HepG2 (cell line): ENCODE results near the gene SYTL2. TPM values are rescaled to one million over a fixed set of nuclear protein-coding genes. Genes with fewer than 3 reads are reported as not detected.

Source experiments
- CBFB ChIP-seq: sonication (generic); formaldehyde crosslinking; IDR thresholded peaks from 2 replicates; pipeline ENCODE4 v1.4.0; 2020; ENCODE audit warnings: missing genetic modification reagents
- ESRRA ChIP-seq: sonication (generic); formaldehyde crosslinking; IDR thresholded peaks from 2 replicates; pipeline ENCODE4 v1.5.1; 2020; ENCODE audit warnings: mild to moderate bottlenecking, low read depth, missing genetic modification reagents
- GMEB2 ChIP-seq: IDR thresholded peaks from 2 replicates; pipeline ENCODE4 v1.6.1; 2016; ENCODE audit warnings: missing biosample characterization, missing genetic modification reagents, low read depth
- HIC2 ChIP-seq: sonication (generic); formaldehyde crosslinking; IDR thresholded peaks from 2 replicates; pipeline ENCODE4 v1.9.0; 2022; ENCODE audit warnings: low read depth, missing genetic modification reagents
- JARID2 ChIP-seq: sonication (generic); formaldehyde crosslinking; IDR thresholded peaks from 2 replicates; pipeline ENCODE4 v1.8.1; 2023; ENCODE audit warnings: missing genetic modification reagents, inconsistent platforms; ENCODE audit not compliant: insufficient replicate concordance
- MAZ ChIP-seq, 2 experiments: sonication (generic) in 1 of 2; formaldehyde crosslinking in 1 of 2; IDR thresholded peaks; 2 replicates each; pipeline versions ENCODE4 v1.5.0 to v1.6.1; 2012 to 2020; ENCODE audit warnings: low read depth in 2 of 2, mild to moderate bottlenecking in 2 of 2, borderline replicate concordance in 1 of 2, improper control_type of control experiment in 1 of 2, low read length in 1 of 2, missing genetic modification reagents in 1 of 2, moderate library complexity in 1 of 2
- NFATC3 ChIP-seq: sonication (generic); formaldehyde crosslinking; IDR thresholded peaks from 2 replicates; pipeline ENCODE4 v1.5.1; 2020; ENCODE audit warnings: mild to moderate bottlenecking, missing genetic modification reagents
- NR2F1 ChIP-seq, 2 experiments: fragments of 450-650 bp in 1 of 2; formaldehyde crosslinking in 1 of 2; IDR thresholded peaks; 2 replicates each; pipeline versions ENCODE4 v1.5.0 to v1.6.1; 2016 to 2020; ENCODE audit warnings: mild to moderate bottlenecking in 1 of 2, missing compliant biosample characterization in 1 of 2, missing genetic modification reagents in 1 of 2, moderate library complexity in 1 of 2
- PHF21A ChIP-seq: sonication (generic); formaldehyde crosslinking; IDR thresholded peaks from 2 replicates; pipeline ENCODE4 v1.5.0; 2020; ENCODE audit warnings: mild to moderate bottlenecking, missing genetic modification reagents
- POGZ ChIP-seq: sonication (generic); formaldehyde crosslinking; IDR thresholded peaks from 2 replicates; pipeline ENCODE4 v1.4.0; 2020; ENCODE audit warnings: mild to moderate bottlenecking, missing genetic modification reagents
- RERE ChIP-seq: IDR thresholded peaks from 2 replicates; pipeline ENCODE4 v1.6.1; 2016; ENCODE audit warnings: low read depth, missing genetic modification reagents, missing compliant biosample characterization
- SMAD9 ChIP-seq: sonication (generic); formaldehyde crosslinking; IDR thresholded peaks from 2 replicates; pipeline ENCODE4 v1.5.1; 2020; ENCODE audit warnings: mild to moderate bottlenecking, missing genetic modification reagents
- STAG1 ChIP-seq: sonication (generic); formaldehyde crosslinking; IDR thresholded peaks from 2 replicates; pipeline ENCODE4 v1.4.0; 2020; ENCODE audit warnings: missing genetic modification reagents
- ZNF263 ChIP-seq: sonication (generic); formaldehyde crosslinking; IDR thresholded peaks from 2 replicates; pipeline ENCODE4 v1.4.0; 2020; ENCODE audit warnings: missing genetic modification reagents
- ZNF570 ChIP-seq: sonication (generic); formaldehyde crosslinking; IDR thresholded peaks from 2 replicates; pipeline ENCODE4 v1.4.0; 2020; ENCODE audit warnings: mild to moderate bottlenecking, missing genetic modification reagents, borderline replicate concordance
- ZNF773 ChIP-seq: sonication (generic); formaldehyde crosslinking; IDR thresholded peaks from 2 replicates; pipeline ENCODE4 v1.4.0; 2020; ENCODE audit warnings: missing genetic modification reagents, borderline replicate concordance
- ZSCAN12 ChIP-seq: sonication (generic); formaldehyde crosslinking; IDR thresholded peaks from 2 replicates; pipeline ENCODE4 v1.9.0; 2021; ENCODE audit warnings: mild to moderate bottlenecking, missing genetic modification reagents
- ZSCAN20 ChIP-seq: sonication (generic); formaldehyde crosslinking; IDR thresholded peaks from 2 replicates; pipeline ENCODE4 v1.4.0; 2020; ENCODE audit warnings: missing genetic modification reagents, mild to moderate bottlenecking, borderline replicate concordance
- ZSCAN25 ChIP-seq: sonication (generic); formaldehyde crosslinking; IDR thresholded peaks from 2 replicates; pipeline ENCODE4 v1.8.0; 2022; ENCODE audit warnings: mild to moderate bottlenecking, missing genetic modification reagents
- polyA plus RNA-seq, 8 experiments: library from polyadenylated mRNA; depleted of rRNA in 3 of 8; stranded (reverse) in 7 of 8; unstranded in 1 of 8; fragments of >200 nt; fragmentation: Illumina TruSeq in 4 of 8; extraction: Trizol in 4 of 8; gene quantifications; 2 replicates each; pipeline versions ENCODE4 v1.2.1 to v1.2.3, GENCODE V29; 2011 to 2016; ENCODE audit warnings: low read depth in 4 of 8, missing spikeins in 1 of 8, mixed read lengths in 1 of 8; ENCODE audit not compliant: insufficient read depth in 1 of 8
- total RNA-seq, 5 experiments: library from RNA; depleted of rRNA; stranded (reverse); fragments of >200 nt; fragmentation: Illumina TruSeq; extraction: Trizol; gene quantifications; 2 replicates each; pipeline ENCODE4 v1.2.3, GENCODE V29; 2016; ENCODE audit warnings: low read depth in 1 of 5

SYTL2 gene
- total and polyA plus RNA-seq, 2 of the 13 experiments (the other 11 are each of a cell fraction or from before 2014, with no cell fraction given), result 0.77 to 0.90 TPM

GRCh38 chr11:85664615-85665481, 146.1 kb downstream of the SYTL2 start, which contains the start of gene CREBZF (continued):
- TF ChIP-seq ZNF570 (CRISPR knock-in tag), result 0 out of 2 replicates have a peak, but pooled peaks have one; percentile 76
- TF ChIP-seq HIC2 (CRISPR knock-in tag), result no peak
- TF ChIP-seq MAZ (IDR thresholded peaks at IDR 0.05; ENCODE audit: borderline replicate concordance, low read depth, low read length), result no peak
- TF ChIP-seq MAZ (CRISPR knock-in tag; IDR thresholded peaks at IDR 0.05; ENCODE audit: low read depth), result peak; percentile 37
- no peak for TF ChIP-seq RERE (CRISPR knock-in tag)
- TF ChIP-seq ZSCAN12 (CRISPR knock-in tag), result 0 out of 2 replicates have a peak, but pooled peaks have one; percentile 62
- no peak for TF ChIP-seq STAG1 (CRISPR knock-in tag)
- peak; percentile 77; the same call in 1 of the 2 replicates for TF ChIP-seq ZSCAN25 (CRISPR knock-in tag)
- peak; percentile 37; the same call in 1 of the 2 replicates for TF ChIP-seq PHF21A (CRISPR knock-in tag)
- peak; percentile 63 for TF ChIP-seq GMEB2
- peak; percentile 79 for TF ChIP-seq POGZ
- TF ChIP-seq ESRRA (CRISPR knock-in tag), result peak; percentile 41; the same call in 1 of the 2 replicates
- TF ChIP-seq JARID2, result no peak
- TF ChIP-seq ZSCAN20 (CRISPR knock-in tag), result peak; percentile 40; the same call in 1 of the 2 replicates
- peak; percentile 73; the same call in 1 of the 2 replicates for TF ChIP-seq NFATC3 (CRISPR knock-in tag)
- peak; percentile 87; the same call in 1 of the 2 replicates for TF ChIP-seq SMAD9
- 0 out of 2 replicates have a peak, but pooled peaks have one; percentile 53 for TF ChIP-seq CBFB (CRISPR knock-in tag)
- peak in 1 of 2 experiments; percentile 43; a peak in 1 of 4 replicates for TF ChIP-seq NR2F1 (CRISPR knock-in tag; IDR thresholded peaks at IDR 0.05)
- 0 out of 2 replicates have a peak, but pooled peaks have one; percentile 39 for TF ChIP-seq ZNF263 (CRISPR knock-in tag)
- TF ChIP-seq ZNF773 (CRISPR knock-in tag), result peak; percentile 34; the same call in 1 of the 2 replicates
